MCF 10A (cell line): ENCODE measurements around the gene TMCO4. TPM values are rescaled to one million over a fixed set of nuclear protein-coding genes. Genes with fewer than 3 reads are reported as not detected.
A peak's percentile ranks its signal among the peaks of the same experiment; 100 is the strongest.

Experiments
- BruUV-seq: library from RNA; stranded (reverse); fragments of 400-500 nt; replicated peaks from 2 replicates; lab custom pipeline; 2021; lab: Mats Ljungman, UMichigan
- CTCF ChIA-PET: fragments of 300-600 bp; sonication (Branson Sonifier 250); formaldehyde crosslinking; extraction: SDS; loops from one replicate; lab custom pipeline; 2021; ENCODE audit warnings: antibody characterized with exemption, inconsistent platforms; lab: Yijun Ruan, JAX
- POLR2A ChIA-PET: fragments of 300-600, 350-650 bp; sonication (Branson Sonifier 250); formaldehyde crosslinking; extraction: SDS; loops from one replicate; lab custom pipeline; 2020; ENCODE audit warnings: antibody characterized with exemption, inconsistent platforms; lab: Yijun Ruan, JAX
- DNase-seq: peaks from one replicate; pipeline ENCODE4 v3.0.0-alpha.2; 2018; ENCODE audit not compliant: unreplicated experiment
- H3K27ac Mint-ChIP-seq: one replicate; pipeline ENCODE4 v1.8.0; 2022; ENCODE audit warnings: mild to moderate bottlenecking, low read depth, mixed read lengths; ENCODE audit not compliant: unreplicated experiment
- H3K27me3 Mint-ChIP-seq: one replicate; pipeline ENCODE4 v1.8.0; 2022; ENCODE audit warnings: mixed read lengths; ENCODE audit not compliant: insufficient read depth, unreplicated experiment
- H3K36me3 Mint-ChIP-seq: one replicate; pipeline ENCODE4 v1.8.0; 2022; ENCODE audit warnings: mild to moderate bottlenecking, moderate library complexity, mixed read lengths; ENCODE audit not compliant: insufficient read depth, unreplicated experiment
- H3K4me1 Mint-ChIP-seq: one replicate; pipeline ENCODE4 v1.8.0; 2022; ENCODE audit warnings: mixed read lengths; ENCODE audit not compliant: insufficient read depth, unreplicated experiment
- H3K4me3 Mint-ChIP-seq: one replicate; pipeline ENCODE4 v1.8.0; 2022; ENCODE audit warnings: mild to moderate bottlenecking, moderate library complexity, mixed read lengths; ENCODE audit not compliant: unreplicated experiment
- H3K9me3 Mint-ChIP-seq: one replicate; pipeline ENCODE4 v1.8.0; 2022; ENCODE audit warnings: mixed read lengths; ENCODE audit not compliant: unreplicated experiment
- intact Hi-C: fragments of 100-400 bp; cut with micrococcal nuclease; formaldehyde crosslinking; loops from 2 replicates; pipeline ENCODE4 v1.14.1; 2022
- total RNA-seq: library from RNA; stranded (reverse); gene quantifications from 2 replicates; pipeline ENCODE4 v1.2.3, GENCODE V29; 2022
- TF ChIP-seq, protein P1 (sequence below): fragments of 200-600 bp; IDR thresholded peaks from one replicate; pipeline ENCODE4 v1.8.0; 2022; ENCODE audit warnings: antibody characterized with exemption, mild to moderate bottlenecking; ENCODE audit not compliant: unreplicated experiment

The TMCO4 gene
- total RNA-seq, 1 experiment from 2014 or later = 20.5 TPM

DNA sequence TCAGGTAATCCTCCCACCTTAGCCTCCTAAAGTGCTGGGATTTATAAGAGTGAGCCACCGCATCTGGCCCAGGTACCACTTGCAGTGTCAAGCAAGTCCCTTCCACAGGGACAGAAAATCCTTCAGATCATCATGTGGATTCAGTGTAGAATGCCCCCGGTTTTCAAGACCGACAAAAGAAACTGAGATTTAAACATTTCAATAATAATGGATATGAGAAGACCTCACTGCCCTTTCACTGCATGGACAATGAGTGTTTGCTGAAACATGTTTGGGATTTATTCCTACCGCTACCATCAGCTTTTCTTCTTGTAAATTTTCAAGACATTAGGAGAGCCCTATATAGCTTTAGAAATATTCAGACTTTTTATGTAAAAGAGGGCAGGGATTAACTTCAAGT is 93.6 kb downstream of the TMCO4 start:
- Mint-ChIP-seq H3K9me3 (no peaks in the 10 kb centered on the region), H3K4me3 (no peak overlapping the region), H3K36me3 (peaks cover 5% of the 10 kb centered on the region), H3K27me3 (no peaks in the 10 kb centered on the region), H3K27ac (no peak overlapping the region), H3K4me1 (no peaks in the 10 kb centered on the region)
- TF ChIP-seq, protein P1, sequence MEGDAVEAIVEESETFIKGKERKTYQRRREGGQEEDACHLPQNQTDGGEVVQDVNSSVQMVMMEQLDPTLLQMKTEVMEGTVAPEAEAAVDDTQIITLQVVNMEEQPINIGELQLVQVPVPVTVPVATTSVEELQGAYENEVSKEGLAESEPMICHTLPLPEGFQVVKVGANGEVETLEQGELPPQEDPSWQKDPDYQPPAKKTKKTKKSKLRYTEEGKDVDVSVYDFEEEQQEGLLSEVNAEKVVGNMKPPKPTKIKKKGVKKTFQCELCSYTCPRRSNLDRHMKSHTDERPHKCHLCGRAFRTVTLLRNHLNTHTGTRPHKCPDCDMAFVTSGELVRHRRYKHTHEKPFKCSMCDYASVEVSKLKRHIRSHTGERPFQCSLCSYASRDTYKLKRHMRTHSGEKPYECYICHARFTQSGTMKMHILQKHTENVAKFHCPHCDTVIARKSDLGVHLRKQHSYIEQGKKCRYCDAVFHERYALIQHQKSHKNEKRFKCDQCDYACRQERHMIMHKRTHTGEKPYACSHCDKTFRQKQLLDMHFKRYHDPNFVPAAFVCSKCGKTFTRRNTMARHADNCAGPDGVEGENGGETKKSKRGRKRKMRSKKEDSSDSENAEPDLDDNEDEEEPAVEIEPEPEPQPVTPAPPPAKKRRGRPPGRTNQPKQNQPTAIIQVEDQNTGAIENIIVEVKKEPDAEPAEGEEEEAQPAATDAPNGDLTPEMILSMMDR = no peak
- CTCF ChIA-PET = interaction anchor here (0.6 to 5.5 kb wide), 4 partner anchors 25 to 572 kb away, joined by 3 to 103 read pairs (median 10); no protein-coding TSS in a partner anchor
- no TSS peak for BruUV-seq
- DNase-seq = no peak
- intact Hi-C loops = no loop called here
- POLR2A ChIA-PET = interaction anchor here (1.0 to 3.2 kb wide), 2 partner anchors 10 to 45 kb away, joined by 3 to 17 read pairs; no protein-coding TSS in a partner anchor

DNA sequence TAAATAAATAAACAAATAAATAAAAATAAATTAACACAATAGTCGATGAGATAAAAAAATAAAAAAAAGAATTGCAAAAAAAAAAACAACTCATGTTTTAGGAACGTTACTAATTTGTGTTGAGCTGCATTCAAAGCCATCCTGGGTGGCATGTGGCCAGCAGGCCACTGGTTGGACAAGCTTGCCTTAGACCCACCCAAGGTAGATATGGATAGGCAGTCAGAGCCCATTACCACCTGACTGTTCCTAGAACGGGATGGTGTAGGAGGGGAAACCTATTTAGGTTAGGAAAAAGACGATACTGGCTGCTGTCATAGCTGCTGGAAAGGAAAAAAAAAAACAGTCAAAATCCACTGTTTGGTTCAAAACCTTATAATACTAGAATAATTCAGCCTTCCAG is 94.3 kb downstream of the TMCO4 start:
- TF ChIP-seq, protein P1 = no peak
- BruUV-seq = no TSS peak
- peaks cover 5% of the 10 kb centered on the region for H3K36me3 Mint-ChIP-seq
- DNase-seq = no peak
- CTCF ChIA-PET = interaction anchor here (0.5 to 5.5 kb wide), 17 partner anchors 13 to 571 kb away, joined by 3 to 103 read pairs (median 8); no protein-coding TSS in a partner anchor
- no peaks in the 10 kb centered on the region for H3K9me3 Mint-ChIP-seq
- no peak overlapping the region for H3K27ac Mint-ChIP-seq
- no peaks in the 10 kb centered on the region for H3K27me3 Mint-ChIP-seq
- POLR2A ChIA-PET = interaction anchor here (3.2 kb wide), 1 partner anchor 44 kb away, joined by 17 read pairs; no protein-coding TSS in a partner anchor
- H3K4me1 Mint-ChIP-seq = no peaks in the 10 kb centered on the region
- no peak overlapping the region for H3K4me3 Mint-ChIP-seq
- intact Hi-C loops = no loop called here

DNA sequence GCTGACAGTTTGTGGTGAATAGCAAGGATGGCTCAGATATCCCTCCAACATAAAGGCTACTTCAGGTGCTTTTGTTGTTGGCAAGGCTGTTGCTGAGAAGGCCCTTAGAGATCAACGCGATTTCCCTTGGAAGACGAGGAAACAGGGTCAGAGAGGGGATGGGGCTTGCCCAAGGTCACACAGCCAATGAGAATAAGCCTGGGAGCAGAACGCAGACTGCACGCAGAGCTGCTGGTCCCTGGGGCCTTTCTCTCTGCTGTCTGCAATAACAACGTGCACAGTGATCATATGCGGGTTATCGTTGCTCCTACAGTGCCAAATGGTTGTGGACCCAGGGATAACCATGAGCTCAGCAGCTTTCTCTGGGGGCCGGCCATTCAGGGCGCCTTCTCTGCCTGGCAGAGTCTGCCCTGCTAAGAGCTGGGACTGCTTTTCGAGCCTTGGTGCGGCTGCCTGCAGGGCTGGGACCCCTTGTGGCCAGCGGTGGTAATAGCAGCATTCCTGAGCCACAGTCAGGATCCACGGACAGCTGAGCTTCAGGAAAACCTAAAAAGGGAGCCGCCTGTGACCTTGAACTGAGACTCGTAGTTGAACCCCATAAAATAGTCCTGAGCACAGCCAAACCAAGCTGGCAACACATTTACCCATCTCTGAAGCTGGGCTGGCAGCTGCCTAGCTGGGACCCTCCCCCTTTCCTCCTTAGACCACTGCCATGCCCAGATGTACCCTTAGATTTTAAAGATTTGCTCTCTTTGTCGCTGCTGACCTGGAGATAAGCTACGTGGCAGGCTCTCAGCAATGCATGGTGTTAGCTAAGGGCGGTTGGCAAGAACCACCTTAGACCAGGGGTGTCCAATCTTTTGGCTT is 95.2 kb downstream of the TMCO4 start:
- Mint-ChIP-seq H3K27ac (no peak overlapping the region), H3K36me3 (peaks cover 5% of the 10 kb centered on the region), H3K27me3 (no peaks in the 10 kb centered on the region), H3K9me3 (no peaks in the 10 kb centered on the region), H3K4me3 (no peak overlapping the region), H3K4me1 (no peaks in the 10 kb centered on the region)
- peak; percentile 52 for DNase-seq
- no TSS peak for BruUV-seq
- intact Hi-C loops = loop anchor here (1.0 kb wide), 1 partner anchor 43 kb away; no protein-coding TSS in a partner anchor
- TF ChIP-seq, protein P1 = peak; percentile 81
- CTCF ChIA-PET = interaction anchor here (0.5 to 5.5 kb wide), 33 partner anchors 10 to 552 kb away, joined by 3 to 103 read pairs (median 4); no protein-coding TSS in a partner anchor
- POLR2A ChIA-PET = interaction anchor here (0.5 to 3.2 kb wide), 5 partner anchors 27 to 394 kb away, joined by 3 to 17 read pairs (median 3); no protein-coding TSS in a partner anchor

DNA sequence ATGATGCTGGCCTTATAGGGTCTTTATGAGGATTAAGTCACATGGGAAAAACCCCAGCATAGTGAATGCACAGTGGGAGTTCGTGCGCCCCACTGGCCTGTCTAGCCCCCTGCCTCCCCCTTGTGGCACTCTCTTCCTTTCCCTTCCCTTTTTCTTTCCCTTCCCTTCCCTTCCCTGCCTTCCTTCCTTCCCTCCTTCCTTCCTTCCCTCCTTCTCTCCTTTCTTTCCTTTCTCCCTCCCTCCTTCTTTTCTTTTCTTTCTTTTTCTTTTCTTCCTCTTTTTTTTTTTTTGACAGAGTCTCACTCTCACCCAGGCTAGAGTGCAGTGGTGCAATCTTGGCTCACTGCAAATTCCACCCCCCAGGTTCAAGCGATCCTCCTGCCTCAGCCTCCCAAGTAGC is 96.4 kb downstream of the TMCO4 start:
- no peaks in the 10 kb centered on the region for H3K4me1 Mint-ChIP-seq
- no peaks in the 10 kb centered on the region for H3K9me3 Mint-ChIP-seq
- CTCF ChIA-PET = interaction anchor here (0.6 to 5.5 kb wide), 11 partner anchors 11 to 398 kb away, joined by 3 to 103 read pairs (median 8); no protein-coding TSS in a partner anchor
- no peak overlapping the region for H3K27ac Mint-ChIP-seq
- TF ChIP-seq, protein P1 = no peak
- no TSS peak for BruUV-seq
- no peak for DNase-seq
- H3K4me3 Mint-ChIP-seq = no peak overlapping the region
- no peaks in the 10 kb centered on the region for H3K27me3 Mint-ChIP-seq
- peaks cover 6% of the 10 kb centered on the region for H3K36me3 Mint-ChIP-seq
- intact Hi-C loops = no loop called here
- POLR2A ChIA-PET = interaction anchor here (0.7 kb wide), 1 partner anchor 45 kb away, joined by 3 read pairs; no protein-coding TSS in a partner anchor
